Measurements from ENCODE around the gene LRRK1. TPM values are rescaled to one million over a fixed set of nuclear protein-coding genes. Genes with fewer than 3 reads are reported as not detected.

LRRK1 gene
- total RNA-seq, 4 donors from 2014 or later: 17.0 to 46.3 (median 26.4) TPM

GRCh38 chr15:100966997-100967396 is 47.8 kb downstream of the LRRK1 start:
- DNase-seq (ENCODE audit: low spot score in 2 of 2): no peak
- no peaks in the 10 kb centered on the region for H3K27me3 ChIP-seq
- WGBS: 84% methylated on average over 4 of the region's 4 CpGs
- no peak overlapping the region for H3K4me3 ChIP-seq
- no peak overlapping the region for H3K27ac ChIP-seq
- H3K4me1 ChIP-seq: no peaks in the 10 kb centered on the region
- no peaks in the 10 kb centered on the region for H3K36me3 ChIP-seq
- TF ChIP-seq POLR2AphosphoS5 (IDR thresholded peaks at IDR 0.05) (no peak), CTCF (IDR thresholded peaks at IDR 0.05) (no peak), EP300 (IDR thresholded peaks at IDR 0.05) (no peak), POLR2A (IDR thresholded peaks at IDR 0.05) (no peak)
- no peaks in the 10 kb centered on the region for H3K9me3 ChIP-seq

- no peak for DNase-seq (ENCODE audit: low spot score in 2 of 2)
- H3K4me1 ChIP-seq: peaks cover 4% of the 10 kb centered on the region
- no peaks in the 10 kb centered on the region for H3K9me3 ChIP-seq
- no peak overlapping the region for H3K27ac ChIP-seq
- TF ChIP-seq EP300 (IDR thresholded peaks at IDR 0.05) (no peak), CTCF (IDR thresholded peaks at IDR 0.05) (no peak), POLR2AphosphoS5 (IDR thresholded peaks at IDR 0.05) (no peak), POLR2A (IDR thresholded peaks at IDR 0.05) (no peak)
- H3K27me3 ChIP-seq: peaks cover 7% of the 10 kb centered on the region
- 91% methylated on average over 3 of the region's 3 CpGs for WGBS
- H3K36me3 ChIP-seq: no peaks in the 10 kb centered on the region
- H3K4me3 ChIP-seq: no peak overlapping the region
Observed at GRCh38 chr15:100968050-100968966, 49.2 kb downstream of the LRRK1 start.

- DNase-seq (ENCODE audit: low spot score in 2 of 2): no peak
- Histone ChIP-seq H3K27me3 (peaks cover 13% of the 10 kb centered on the region), H3K9me3 (no peaks in the 10 kb centered on the region), H3K27ac (no peak overlapping the region), H3K4me3 (peak overlapping the region; percentile 36), H3K4me1 (peaks cover 9% of the 10 kb centered on the region), H3K36me3 (no peaks in the 10 kb centered on the region)
- no peak for TF ChIP-seq EP300 (IDR thresholded peaks at IDR 0.05)
- TF ChIP-seq POLR2AphosphoS5 (IDR thresholded peaks at IDR 0.05): no peak
- TF ChIP-seq CTCF (IDR thresholded peaks at IDR 0.05): no peak
- no peak for TF ChIP-seq POLR2A (IDR thresholded peaks at IDR 0.05)
- WGBS: 66% methylated on average over 16 of the region's 36 CpGs
Observed at GRCh38 chr15:100972975-100973350, 53.8 kb downstream of the LRRK1 start.

- no peak for DNase-seq (ENCODE audit: low spot score in 2 of 2)
- TF ChIP-seq POLR2AphosphoS5 (IDR thresholded peaks at IDR 0.05) (no peak), EP300 (IDR thresholded peaks at IDR 0.05) (no peak), CTCF (IDR thresholded peaks at IDR 0.05) (no peak), POLR2A (IDR thresholded peaks at IDR 0.05) (no peak)
- H3K4me1 ChIP-seq: peaks cover 9% of the 10 kb centered on the region
- no peaks in the 10 kb centered on the region for H3K9me3 ChIP-seq
- peaks cover 13% of the 10 kb centered on the region for H3K27me3 ChIP-seq
- H3K4me3 ChIP-seq: peak overlapping the region; percentile 36
- H3K27ac ChIP-seq: no peak overlapping the region
- H3K36me3 ChIP-seq: no peaks in the 10 kb centered on the region
- WGBS: 35% methylated on average over 42 of the region's 90 CpGs
Observed at GRCh38 chr15:100973351-100974111, 54.4 kb downstream of the LRRK1 start.

GRCh38 chr15:100975043-100975442 is 55.9 kb downstream of the LRRK1 start:
- H3K4me3 ChIP-seq: no peak overlapping the region
- peaks cover 9% of the 10 kb centered on the region for H3K4me1 ChIP-seq
- H3K27me3 ChIP-seq: peaks cover 13% of the 10 kb centered on the region
- no peak overlapping the region for H3K27ac ChIP-seq
- no peak for DNase-seq (ENCODE audit: low spot score in 2 of 2)
- H3K9me3 ChIP-seq: no peaks in the 10 kb centered on the region
- TF ChIP-seq POLR2A (IDR thresholded peaks at IDR 0.05): no peak
- TF ChIP-seq POLR2AphosphoS5 (IDR thresholded peaks at IDR 0.05): no peak
- TF ChIP-seq CTCF (IDR thresholded peaks at IDR 0.05): no peak
- TF ChIP-seq EP300 (IDR thresholded peaks at IDR 0.05): no peak
- WGBS: 87% methylated on average over 4 of the region's 4 CpGs
- H3K36me3 ChIP-seq: no peaks in the 10 kb centered on the region
